Measurements from ENCODE around the gene DUS2.
"Not testable (repeated sequence)": the region's sequence is repeated elsewhere in the genome, so short reads cannot be mapped to it uniquely, and the experiment has no call there.

DUS2 gene

DNA sequence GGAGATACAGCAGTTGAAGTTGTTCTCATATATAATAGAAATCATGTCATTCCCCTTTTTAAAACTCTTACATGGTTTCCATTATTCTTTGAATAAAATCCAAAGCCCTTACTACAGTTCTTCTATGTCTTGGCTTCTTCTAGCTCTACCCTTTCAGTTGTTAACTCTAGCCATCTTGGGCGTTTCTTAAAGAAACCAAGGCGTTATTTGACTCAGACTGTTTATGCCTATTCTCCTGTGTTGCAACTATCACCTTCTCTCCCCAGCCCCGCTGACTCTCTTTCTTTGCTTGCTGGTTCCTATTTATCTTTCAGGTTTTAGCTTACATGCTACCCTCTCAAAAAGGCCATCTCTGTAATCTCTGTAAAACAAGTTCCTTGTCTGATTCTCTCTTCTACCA lies 94.8 kb downstream of the DUS2 start:
- no peak for DNase-seq

DNA sequence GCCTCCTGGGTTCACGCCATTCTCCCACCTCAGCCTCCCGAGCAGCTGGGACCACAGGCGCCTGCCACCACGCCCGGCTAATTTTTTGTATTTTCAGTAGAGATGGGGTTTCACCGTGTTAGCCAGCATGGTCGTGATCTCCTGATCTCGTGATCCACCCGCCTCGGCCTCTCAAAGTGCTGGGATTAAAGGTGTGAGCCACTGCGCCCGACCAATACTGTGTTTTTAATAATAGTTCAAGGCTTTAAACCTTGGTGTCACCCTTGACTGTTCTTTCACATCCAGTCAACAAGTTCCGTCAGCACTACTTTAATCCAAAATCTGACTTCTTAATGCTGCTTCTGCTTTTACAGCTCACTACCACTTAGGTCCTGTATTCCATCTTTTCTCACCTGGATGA lies 95.9 kb downstream of the DUS2 start:
- not testable (repeated sequence) for DNase-seq

DNA sequence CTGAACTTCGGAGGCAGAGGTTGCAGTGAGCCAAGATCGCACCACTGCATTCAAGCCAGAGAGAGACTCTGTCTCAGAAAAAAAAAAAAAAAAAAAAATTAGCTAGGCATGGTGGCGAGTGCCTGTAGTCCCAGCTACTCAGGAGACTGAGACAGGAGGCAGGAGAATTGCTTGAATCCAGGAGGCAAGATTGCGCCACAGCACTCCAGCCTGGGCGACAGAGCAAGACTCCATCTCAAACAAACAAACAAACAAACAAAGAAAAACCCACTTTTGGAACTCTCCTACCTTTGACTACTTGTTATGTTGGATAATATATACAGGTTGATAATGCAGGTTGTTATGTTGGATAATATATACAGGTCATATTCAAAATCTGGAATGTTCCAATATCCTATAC lies 97.4 kb downstream of the DUS2 start:
- DNase-seq, result not testable (repeated sequence)

DNA sequence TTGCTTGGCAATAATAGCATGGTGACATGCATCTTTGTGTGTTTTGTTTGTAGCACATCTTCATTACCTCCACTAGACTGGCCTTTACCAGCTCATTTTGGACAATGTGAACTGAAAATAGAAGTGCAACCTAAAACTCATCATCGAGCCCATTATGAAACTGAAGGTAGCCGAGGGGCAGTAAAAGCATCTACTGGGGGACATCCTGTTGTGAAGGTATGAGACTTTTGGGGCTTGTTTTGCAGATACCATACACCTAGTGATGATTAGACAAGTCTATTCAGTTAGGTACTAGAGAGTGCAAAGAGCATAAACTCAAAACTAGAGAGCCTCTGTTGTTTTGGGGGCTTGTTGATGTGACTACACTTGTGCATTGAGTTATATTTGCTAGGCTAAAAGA lies 103.3 kb downstream of the DUS2 start:
- DNase-seq, result no peak

DNA sequence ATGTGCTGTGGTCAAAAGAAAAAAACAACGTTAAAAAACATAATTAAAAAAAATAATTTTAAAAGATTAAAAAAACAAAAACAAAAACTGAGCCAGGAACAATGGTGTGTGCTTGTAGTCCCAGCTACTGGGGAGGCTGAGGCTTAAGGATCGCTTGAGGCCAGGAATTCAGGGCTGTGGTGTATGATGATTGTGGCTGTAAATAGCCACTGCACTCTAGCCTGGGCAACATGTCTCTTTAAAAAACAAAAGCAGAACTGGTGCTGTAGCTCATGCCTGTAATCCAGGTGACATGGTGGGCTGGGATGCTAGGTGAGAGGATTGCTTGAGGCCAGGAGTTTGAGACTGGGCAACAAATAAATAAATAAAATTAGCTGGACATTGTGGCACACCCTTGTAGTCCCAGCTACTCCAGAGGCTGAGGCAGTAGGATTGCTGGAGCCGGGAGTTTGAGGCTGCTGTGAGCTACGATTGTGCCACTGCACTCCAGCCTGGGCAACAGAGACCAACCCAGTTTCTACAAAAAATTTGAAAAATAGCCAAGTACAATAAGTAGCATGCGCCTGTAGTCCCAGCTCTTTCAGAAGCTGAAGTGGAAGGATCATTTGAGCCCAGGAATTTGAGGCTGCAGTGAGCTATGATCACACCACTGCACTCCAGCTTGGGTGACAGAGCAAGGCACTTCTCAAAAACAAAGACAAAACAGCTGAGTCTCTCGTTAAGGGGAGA lies 105.7 kb downstream of the DUS2 start:
- no peak for DNase-seq
